ENCODE results near the gene ECM1. TPM values are rescaled to one million over a fixed set of nuclear protein-coding genes. Genes with fewer than 3 reads are reported as not detected.

Gene ECM1
- total and polyA plus RNA-seq, 2 donors (not counting 1 experiment from before 2014, with no cell fraction given): 1.9 to 2.3 TPM

- no peak overlapping the region for H3K4me2 ChIP-seq (replicated peaks; ENCODE audit: low read depth, low read length, poor library complexity, severe bottlenecking)
- no peaks in the 10 kb centered on the region for H3K4me1 Mint-ChIP-seq
- intact Hi-C loops (cut with micrococcal nuclease): no loop called here
- H2AFZ ChIP-seq (ENCODE audit: insufficient read depth, low read depth, low read length, poor library complexity, severe bottlenecking): no peak overlapping the region
- no peak overlapping the region for H3K4me3 ChIP-seq (ENCODE audit: control extremely low read depth in 1 of 5, extremely low read depth in 1 of 5, insufficient read depth in 1 of 5, low read depth in 2 of 5, low read length in 4 of 5)
- H3K9me3 Mint-ChIP-seq (ENCODE audit: insufficient read depth): no peaks in the 10 kb centered on the region
- no peak overlapping the region for H3K27ac Mint-ChIP-seq
- no peak for DNase-seq
- no peaks in the 10 kb centered on the region for H3K4me1 ChIP-seq (ENCODE audit: control insufficient read depth in 2 of 2, insufficient read depth in 2 of 2, low read length in 2 of 2)
- peaks cover 0 to 4% (median 0%) of the 10 kb centered on the region in 3 donors for H3K9me3 ChIP-seq (ENCODE audit: control extremely low read depth in 1 of 3, control insufficient read depth in 2 of 3, insufficient read depth in 1 of 3, low read length in 2 of 3)
- no peaks in the 10 kb centered on the region for H4K20me1 ChIP-seq (ENCODE audit: control insufficient read depth, insufficient read depth, low read length, poor library complexity, severe bottlenecking)
- H3K79me2 ChIP-seq (ENCODE audit: control insufficient read depth, insufficient read depth, low read length): no peaks in the 10 kb centered on the region
- H3K27ac ChIP-seq (ENCODE audit: low read length in 2 of 2): no peak overlapping the region
- no peaks in the 10 kb centered on the region for H3K27me3 Mint-ChIP-seq
- ChIA-PET POLR2A (no interaction called here), CTCF (interaction anchor here (0.6 kb wide), 1 partner anchor 46 kb away, joined by 3 read pairs; no protein-coding TSS in a partner anchor)
- TF ChIP-seq EZH2 (IDR thresholded peaks at IDR 0.05; ENCODE audit: borderline replicate concordance, insufficient read depth, low read depth, low read length, poor library complexity, severe bottlenecking): no peak
- WGBS (ENCODE audit: insufficient coverage): no CpG with 5 or more reads among the region's 1 CpG
- H3K4me3 Mint-ChIP-seq: no peak overlapping the region
- no peak for ATAC-seq (ENCODE audit: low read depth)
- H3K36me3 ChIP-seq (replicated peaks in 1 of 2; ENCODE audit: control extremely low read depth in 1 of 2, control insufficient read depth in 1 of 2, extremely low read depth in 1 of 2, insufficient read depth in 2 of 2, low read length in 1 of 2): no peaks in the 10 kb centered on the region
- no peaks in the 10 kb centered on the region for H3K27me3 ChIP-seq (replicated peaks in 1 of 4; ENCODE audit: control extremely low read depth in 1 of 4, control insufficient read depth in 3 of 4, insufficient read depth in 4 of 4, low read length in 3 of 4)
- H3K9ac ChIP-seq (ENCODE audit: low read length): no peak overlapping the region
Observed at GRCh38 chr1:150528196-150528595, 20.3 kb downstream of the ECM1 start.

DNA sequence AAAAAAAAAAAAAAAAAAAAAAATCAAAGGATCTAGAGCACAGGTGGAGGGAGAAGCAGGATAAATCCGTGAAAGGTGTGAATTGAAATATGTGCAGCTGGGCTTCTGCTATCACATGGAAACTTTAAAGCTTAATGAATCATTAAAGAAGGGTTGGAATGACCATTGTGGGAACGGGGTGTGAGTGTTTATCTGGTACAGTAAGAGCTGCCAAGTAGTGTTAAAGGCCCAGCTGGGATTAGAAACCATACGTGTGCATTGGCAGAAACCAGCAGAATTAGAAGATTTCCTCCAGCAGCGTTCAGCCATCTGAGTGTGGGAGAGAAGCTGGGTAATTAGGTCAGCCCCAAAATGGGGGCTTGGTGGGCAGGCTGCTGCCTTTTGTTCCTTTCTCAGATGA, 21.1 kb downstream of the ECM1 start:
- Histone ChIP-seq H3K9me3 (ENCODE audit: control extremely low read depth in 1 of 3, control insufficient read depth in 2 of 3, insufficient read depth in 1 of 3, low read length in 2 of 3) (peaks cover 0 to 4% (median 0%) of the 10 kb centered on the region in 3 donors), H3K9ac (ENCODE audit: low read length) (no peak overlapping the region), H3K4me1 (ENCODE audit: control insufficient read depth in 2 of 2, insufficient read depth in 2 of 2, low read length in 2 of 2) (no peaks in the 10 kb centered on the region), H3K4me3 (ENCODE audit: control extremely low read depth in 1 of 5, extremely low read depth in 1 of 5, insufficient read depth in 1 of 5, low read depth in 2 of 5, low read length in 4 of 5) (no peak overlapping the region), H4K20me1 (ENCODE audit: control insufficient read depth, insufficient read depth, low read length, poor library complexity, severe bottlenecking) (no peaks in the 10 kb centered on the region), H3K79me2 (ENCODE audit: control insufficient read depth, insufficient read depth, low read length) (no peaks in the 10 kb centered on the region), H3K36me3 (replicated peaks in 1 of 2; ENCODE audit: control extremely low read depth in 1 of 2, control insufficient read depth in 1 of 2, extremely low read depth in 1 of 2, insufficient read depth in 2 of 2, low read length in 1 of 2) (no peaks in the 10 kb centered on the region), H3K4me2 (replicated peaks; ENCODE audit: low read depth, low read length, poor library complexity, severe bottlenecking) (no peak overlapping the region), H3K27ac (ENCODE audit: low read length in 2 of 2) (no peak overlapping the region), H2AFZ (ENCODE audit: insufficient read depth, low read depth, low read length, poor library complexity, severe bottlenecking) (no peak overlapping the region), H3K27me3 (replicated peaks in 1 of 4; ENCODE audit: control extremely low read depth in 1 of 4, control insufficient read depth in 3 of 4, insufficient read depth in 4 of 4, low read length in 3 of 4) (no peaks in the 10 kb centered on the region)
- Mint-ChIP-seq H3K9me3 (ENCODE audit: insufficient read depth) (no peaks in the 10 kb centered on the region), H3K4me3 (no peak overlapping the region), H3K27ac (no peak overlapping the region), H3K27me3 (no peaks in the 10 kb centered on the region), H3K4me1 (no peaks in the 10 kb centered on the region)
- no peak for TF ChIP-seq EZH2 (IDR thresholded peaks at IDR 0.05; ENCODE audit: borderline replicate concordance, insufficient read depth, low read depth, low read length, poor library complexity, severe bottlenecking)
- TF ChIP-seq, protein P1, sequence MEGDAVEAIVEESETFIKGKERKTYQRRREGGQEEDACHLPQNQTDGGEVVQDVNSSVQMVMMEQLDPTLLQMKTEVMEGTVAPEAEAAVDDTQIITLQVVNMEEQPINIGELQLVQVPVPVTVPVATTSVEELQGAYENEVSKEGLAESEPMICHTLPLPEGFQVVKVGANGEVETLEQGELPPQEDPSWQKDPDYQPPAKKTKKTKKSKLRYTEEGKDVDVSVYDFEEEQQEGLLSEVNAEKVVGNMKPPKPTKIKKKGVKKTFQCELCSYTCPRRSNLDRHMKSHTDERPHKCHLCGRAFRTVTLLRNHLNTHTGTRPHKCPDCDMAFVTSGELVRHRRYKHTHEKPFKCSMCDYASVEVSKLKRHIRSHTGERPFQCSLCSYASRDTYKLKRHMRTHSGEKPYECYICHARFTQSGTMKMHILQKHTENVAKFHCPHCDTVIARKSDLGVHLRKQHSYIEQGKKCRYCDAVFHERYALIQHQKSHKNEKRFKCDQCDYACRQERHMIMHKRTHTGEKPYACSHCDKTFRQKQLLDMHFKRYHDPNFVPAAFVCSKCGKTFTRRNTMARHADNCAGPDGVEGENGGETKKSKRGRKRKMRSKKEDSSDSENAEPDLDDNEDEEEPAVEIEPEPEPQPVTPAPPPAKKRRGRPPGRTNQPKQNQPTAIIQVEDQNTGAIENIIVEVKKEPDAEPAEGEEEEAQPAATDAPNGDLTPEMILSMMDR (IDR thresholded peaks at IDR 0.05): no peak
- ATAC-seq (ENCODE audit: low read depth) (no peak), DNase-seq (no peak)
- 92% methylated on average over 4 of the region's 4 CpGs for WGBS (ENCODE audit: insufficient coverage)
- POLR2A ChIA-PET: no interaction called here
- CTCF ChIA-PET: interaction anchor here (0.6 to 4.8 kb wide), 4 partner anchors 34 to 519 kb away, joined by 3 to 26 read pairs (median 4); no protein-coding TSS in a partner anchor
- intact Hi-C loops (cut with micrococcal nuclease): no loop called here
